Astrocyte (in vitro differentiated cells and primary cell): ENCODE measurements around the gene NPLOC4. TPM values are rescaled to one million over a fixed set of nuclear protein-coding genes. Genes with fewer than 3 reads are reported as not detected.

ENCODE experiments used
- DNase-seq: peaks from one replicate; pipeline ENCODE4 v3.0.0-alpha.2; 2010; ENCODE audit warnings: low read depth
- FAIRE-seq: peaks from 2 replicates; lab custom pipeline; 2011; peaks lifted over from hg19 to GRCh38; lab: Jason Lieb, UNC
- H2AFZ ChIP-seq: 2 replicates; pipeline ENCODE4 v1.6.0; 2012; ENCODE audit warnings: low read depth, low read length, inconsistent platforms
- H3K27ac ChIP-seq: 2 replicates; pipeline ENCODE4 v1.5.1; 2011; ENCODE audit warnings: low read depth, low read length, inconsistent platforms
- H3K27me3 ChIP-seq: 2 replicates; pipeline ENCODE4 v1.6.0; 2011; ENCODE audit warnings: low read length, inconsistent platforms; ENCODE audit not compliant: insufficient read depth
- H3K36me3 ChIP-seq: 2 replicates; pipeline ENCODE4 v1.5.1; 2011; ENCODE audit warnings: low read length, inconsistent platforms; ENCODE audit not compliant: insufficient read depth
- H3K4me1 ChIP-seq: 2 replicates; pipeline ENCODE4 v1.5.1; 2011; ENCODE audit warnings: low read length, inconsistent platforms; ENCODE audit not compliant: insufficient read depth
- H3K4me2 ChIP-seq: 2 replicates; pipeline ENCODE4 v1.6.0; 2012; ENCODE audit warnings: low read length, inconsistent platforms
- H3K4me3 ChIP-seq: 2 replicates; pipeline ENCODE4 v1.5.1; 2011; ENCODE audit warnings: low read depth, mild to moderate bottlenecking, low read length, inconsistent platforms; ENCODE audit not compliant: insufficient read depth
- H3K79me2 ChIP-seq: 2 replicates; pipeline ENCODE4 v1.6.0; 2012; ENCODE audit warnings: mild to moderate bottlenecking, low read length, inconsistent platforms; ENCODE audit not compliant: insufficient read depth
- H3K9ac ChIP-seq: 2 replicates; pipeline ENCODE4 v1.6.0; 2012; ENCODE audit warnings: mild to moderate bottlenecking, low read length, inconsistent platforms
- H3K9me3 ChIP-seq: 2 replicates; pipeline ENCODE4 v1.5.1; 2012; ENCODE audit warnings: low read depth, mild to moderate bottlenecking, low read length, inconsistent platforms; ENCODE audit not compliant: insufficient read depth
- H4K20me1 ChIP-seq: 2 replicates; pipeline ENCODE4 v1.6.0; 2012; ENCODE audit warnings: low read length, inconsistent platforms; ENCODE audit not compliant: insufficient read depth
- H3K27ac Mint-ChIP-seq: one replicate; pipeline ENCODE4 v1.8.0; 2021; ENCODE audit warnings: mild to moderate bottlenecking, mixed read lengths; ENCODE audit not compliant: unreplicated experiment
- H3K27me3 Mint-ChIP-seq: one replicate; pipeline ENCODE4 v1.8.0; 2021; ENCODE audit warnings: low read depth, mixed read lengths; ENCODE audit not compliant: unreplicated experiment
- H3K36me3 Mint-ChIP-seq: one replicate; pipeline ENCODE4 v1.8.0; 2021; ENCODE audit warnings: low read depth, mixed read lengths; ENCODE audit not compliant: unreplicated experiment
- H3K4me1 Mint-ChIP-seq: one replicate; pipeline ENCODE4 v1.8.0; 2021; ENCODE audit warnings: low read depth, mixed read lengths; ENCODE audit not compliant: unreplicated experiment
- H3K4me3 Mint-ChIP-seq: one replicate; pipeline ENCODE4 v1.8.0; 2021; ENCODE audit warnings: mild to moderate bottlenecking, moderate library complexity, mixed read lengths; ENCODE audit not compliant: unreplicated experiment
- H3K9me3 Mint-ChIP-seq: one replicate; pipeline ENCODE4 v1.8.0; 2021; ENCODE audit warnings: mild to moderate bottlenecking, mixed read lengths; ENCODE audit not compliant: unreplicated experiment
- EZH2 ChIP-seq: IDR thresholded peaks from 2 replicates; pipeline ENCODE4 v1.6.1; 2012; ENCODE audit warnings: mild to moderate bottlenecking, low read length, inconsistent platforms; ENCODE audit not compliant: insufficient read depth
- total RNA-seq: library from RNA; stranded (reverse); gene quantifications from 2 replicates; pipeline ENCODE4 v1.2.1, GENCODE V29; 2021
- TF ChIP-seq, protein P1 (sequence below): IDR thresholded peaks from 2 replicates; pipeline ENCODE4 v1.5.1; 2011; ENCODE audit warnings: low read depth, mild to moderate bottlenecking, inconsistent platforms, low read length, moderate library complexity; ENCODE audit not compliant: insufficient read depth

Gene NPLOC4
- total RNA-seq, 1 donor from 2014 or later = 125 TPM

DNA sequence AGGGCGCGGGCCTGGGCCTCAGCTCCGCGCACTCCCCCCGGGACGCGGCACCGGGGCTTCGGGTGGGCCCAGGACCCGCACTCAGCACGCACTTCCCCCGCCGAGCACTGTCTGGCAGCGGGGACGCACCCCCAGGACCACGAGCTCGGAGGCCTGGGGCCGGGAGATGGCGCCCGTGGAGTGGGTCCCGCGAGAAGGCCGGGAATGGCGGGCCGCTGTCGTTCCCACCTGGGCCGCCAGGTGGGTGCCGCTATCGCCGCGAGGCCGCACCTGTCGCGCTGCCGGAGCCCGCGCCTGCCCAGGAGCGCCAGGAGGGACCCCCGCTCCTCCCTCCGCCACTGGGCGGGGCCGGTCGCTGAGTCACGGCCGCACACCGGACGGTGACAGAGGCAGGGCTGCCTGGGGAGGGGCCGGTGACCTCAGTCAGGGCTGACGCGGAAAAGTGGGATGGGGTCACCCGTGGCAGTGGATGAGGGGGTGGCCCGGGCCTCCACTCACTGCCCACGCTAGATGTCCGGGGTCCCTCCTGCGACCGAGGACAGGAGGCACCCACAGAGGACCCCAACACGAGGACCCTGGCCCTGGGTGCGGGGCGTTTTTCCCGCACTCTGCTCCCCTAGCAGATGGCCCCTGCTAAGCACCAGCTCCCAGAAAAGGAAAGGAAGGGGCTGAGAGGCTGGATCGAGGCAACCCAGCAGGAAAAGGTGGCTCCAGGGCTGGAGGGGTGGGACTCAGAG is 117.5 kb downstream of the NPLOC4 start:
- Histone ChIP-seq H3K4me3 (peak overlapping the region; percentile 44), H3K9ac (peak overlapping the region; percentile 43), H3K27ac (no peak overlapping the region), H3K79me2 (peaks cover 39% of the 10 kb centered on the region), H3K27me3 (peaks cover 2% of the 10 kb centered on the region), H3K4me1 (peaks cover 46% of the 10 kb centered on the region), H4K20me1 (peaks cover 53% of the 10 kb centered on the region), H3K4me2 (peak overlapping the region; percentile 90), H2AFZ (no peak overlapping the region), H3K9me3 (no peaks in the 10 kb centered on the region), H3K36me3 (no peaks in the 10 kb centered on the region)
- H3K4me3 Mint-ChIP-seq = peak overlapping the region; percentile 57
- FAIRE-seq = no peak
- no peaks in the 10 kb centered on the region for H3K27me3 Mint-ChIP-seq
- no peak for DNase-seq
- H3K4me1 Mint-ChIP-seq = peaks cover 14% of the 10 kb centered on the region
- no peak overlapping the region for H3K27ac Mint-ChIP-seq
- no peaks in the 10 kb centered on the region for H3K36me3 Mint-ChIP-seq
- TF ChIP-seq, protein P1, sequence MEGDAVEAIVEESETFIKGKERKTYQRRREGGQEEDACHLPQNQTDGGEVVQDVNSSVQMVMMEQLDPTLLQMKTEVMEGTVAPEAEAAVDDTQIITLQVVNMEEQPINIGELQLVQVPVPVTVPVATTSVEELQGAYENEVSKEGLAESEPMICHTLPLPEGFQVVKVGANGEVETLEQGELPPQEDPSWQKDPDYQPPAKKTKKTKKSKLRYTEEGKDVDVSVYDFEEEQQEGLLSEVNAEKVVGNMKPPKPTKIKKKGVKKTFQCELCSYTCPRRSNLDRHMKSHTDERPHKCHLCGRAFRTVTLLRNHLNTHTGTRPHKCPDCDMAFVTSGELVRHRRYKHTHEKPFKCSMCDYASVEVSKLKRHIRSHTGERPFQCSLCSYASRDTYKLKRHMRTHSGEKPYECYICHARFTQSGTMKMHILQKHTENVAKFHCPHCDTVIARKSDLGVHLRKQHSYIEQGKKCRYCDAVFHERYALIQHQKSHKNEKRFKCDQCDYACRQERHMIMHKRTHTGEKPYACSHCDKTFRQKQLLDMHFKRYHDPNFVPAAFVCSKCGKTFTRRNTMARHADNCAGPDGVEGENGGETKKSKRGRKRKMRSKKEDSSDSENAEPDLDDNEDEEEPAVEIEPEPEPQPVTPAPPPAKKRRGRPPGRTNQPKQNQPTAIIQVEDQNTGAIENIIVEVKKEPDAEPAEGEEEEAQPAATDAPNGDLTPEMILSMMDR = no peak
- no peak for TF ChIP-seq EZH2
- no peaks in the 10 kb centered on the region for H3K9me3 Mint-ChIP-seq

DNA sequence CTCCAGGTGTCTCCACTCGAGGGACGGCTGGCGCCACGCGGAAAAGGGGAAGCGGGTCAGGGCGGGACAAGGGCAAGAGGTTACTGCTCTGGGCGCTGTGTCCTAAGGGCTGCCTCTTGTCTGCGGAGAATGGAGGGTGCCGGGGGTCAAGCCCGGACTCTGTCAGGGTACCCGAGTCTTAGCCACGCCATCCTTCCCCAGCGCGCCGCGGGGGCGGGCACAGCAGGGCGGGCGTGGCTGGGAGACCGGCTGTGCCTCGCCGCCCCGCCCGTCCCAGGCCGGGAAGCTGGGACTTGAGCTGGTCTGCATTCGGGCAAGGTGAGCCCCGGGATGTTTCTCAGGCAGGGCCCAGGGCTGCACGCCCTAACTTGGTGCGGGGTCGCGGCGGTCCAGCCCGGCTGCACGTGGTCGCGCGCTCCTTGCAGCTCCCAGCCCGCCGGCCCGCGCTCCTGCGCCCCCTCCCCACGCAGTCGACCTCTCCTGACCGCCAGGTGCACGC is 118.1 kb downstream of the NPLOC4 start:
- Mint-ChIP-seq H3K36me3 (no peaks in the 10 kb centered on the region), H3K9me3 (no peaks in the 10 kb centered on the region), H3K27ac (no peak overlapping the region), H3K27me3 (no peaks in the 10 kb centered on the region), H3K4me3 (peak overlapping the region; percentile 82), H3K4me1 (peaks cover 14% of the 10 kb centered on the region)
- H3K4me2 ChIP-seq = peak overlapping the region; percentile 90
- peaks cover 50% of the 10 kb centered on the region for H3K4me1 ChIP-seq
- H3K36me3 ChIP-seq = no peaks in the 10 kb centered on the region
- H3K27ac ChIP-seq = no peak overlapping the region
- H4K20me1 ChIP-seq = peaks cover 51% of the 10 kb centered on the region
- no peaks in the 10 kb centered on the region for H3K9me3 ChIP-seq
- peak overlapping the region; percentile 44 for H3K4me3 ChIP-seq
- H3K79me2 ChIP-seq = peaks cover 45% of the 10 kb centered on the region
- peak overlapping the region; percentile 43 for H3K9ac ChIP-seq
- H3K27me3 ChIP-seq = peaks cover 2% of the 10 kb centered on the region
- no peak for FAIRE-seq
- no peak for DNase-seq
- H2AFZ ChIP-seq = no peak overlapping the region
- TF ChIP-seq, protein P1 = no peak
- TF ChIP-seq EZH2 = no peak
